HCT116 (cell line): ENCODE results near the gene DNM3. TPM values are rescaled to one million over a fixed set of nuclear protein-coding genes. Genes with fewer than 3 reads are reported as not detected.

Experiments used
- ATAC-seq: fragments of 200-7000 bp; cut with Tn5 transposase; 2 replicates; pipeline ENCODE4 v1.9.1; 2020; ENCODE audit warnings: mild to moderate bottlenecking, moderate library complexity
- BruUV-seq: library from RNA; stranded (reverse); fragments of 400-500 nt; replicated peaks from 2 replicates; lab custom pipeline; 2021; lab: Mats Ljungman, UMichigan
- CTCF ChIA-PET: fragments of 300-600 bp; sonication (Branson Sonifier 250); formaldehyde crosslinking; loops from one replicate; lab custom pipeline; 2021; ENCODE audit warnings: antibody characterized with exemption; lab: Charles Lee
- POLR2A ChIA-PET: fragments of 300-600, 350-600 bp; sonication (Branson Sonifier 250); formaldehyde crosslinking; loops from one replicate; lab custom pipeline; 2021; ENCODE audit warnings: antibody characterized with exemption; lab: Charles Lee
- RAD21 ChIA-PET, 2 experiments: fragments of 300-600 bp; sonication (Branson Sonifier 250); formaldehyde crosslinking; loops; one replicate each; lab custom pipeline; 2023; ENCODE audit warnings: low total read pairs in 2 of 2; ENCODE audit not compliant: uncharacterized antibody in 2 of 2, unreplicated experiment in 2 of 2, low non-redundant PET in 1 of 2; lab: Charles Lee
- DNase-seq: peaks from one replicate; pipeline ENCODE4 v3.0.0-alpha.2; 2010; ENCODE audit warnings: low read depth, low spot score
- H2AFZ ChIP-seq: fragments of 200-600 bp; shearing (Covaris generic), sonication (generic); 2 replicates; pipeline ENCODE4 v1.6.1; 2017; ENCODE audit warnings: low read depth, mixed run types, mixed read lengths, antibody characterized with exemption, low read length; ENCODE audit not compliant: poor library complexity, severe bottlenecking
- H3K27ac ChIP-seq: 2 replicates; pipeline ENCODE4 v1.5.1; 2012; ENCODE audit warnings: low read depth, low read length
- H3K27me3 ChIP-seq: fragments of 200-600 bp; sonication (generic); 2 replicates; pipeline ENCODE4 v1.6.1; 2016; ENCODE audit warnings: mixed run types, low read length, mixed read lengths; ENCODE audit not compliant: insufficient read depth
- H3K36me3 ChIP-seq, 2 experiments: fragments of 200-500 bp in 1 of 2; fragments of 200-600 bp in 1 of 2; sonication (Bioruptor generic) in 1 of 2; sonication (generic) in 1 of 2; 2 replicates each; pipeline versions ENCODE4 v1.5.1 to v1.6.1; 2014 to 2016; ENCODE audit warnings: low read length in 2 of 2, inconsistent platforms in 1 of 2, mixed read lengths in 1 of 2, mixed run types in 1 of 2; ENCODE audit not compliant: insufficient read depth in 2 of 2, control insufficient read depth in 1 of 2
- H3K4me1 ChIP-seq, 2 experiments: fragments of 200-600 bp in 1 of 2; sonication (generic) in 1 of 2; 2 replicates each; pipeline versions ENCODE4 v1.5.1 to v1.6.1; 2012 to 2017; ENCODE audit warnings: low read length in 2 of 2, inconsistent platforms in 1 of 2, mild to moderate bottlenecking in 1 of 2, mixed read lengths in 1 of 2, mixed run types in 1 of 2, moderate library complexity in 1 of 2; ENCODE audit not compliant: insufficient read depth in 2 of 2, control insufficient read depth in 1 of 2
- H3K4me2 ChIP-seq: fragments of 200-600 bp; sonication (generic); 2 replicates; pipeline ENCODE4 v1.6.1; 2017; ENCODE audit warnings: mixed run types, low read length, mixed read lengths
- H3K4me3 ChIP-seq, 2 experiments: fragments of 200-600 bp in 1 of 2; sonication (generic) in 1 of 2; replicated peaks in 1 of 2; 2 replicates each; pipeline ENCODE4 v1.5.1; 2011 to 2016; ENCODE audit warnings: low read length in 2 of 2, control low read depth in 1 of 2, low read depth in 1 of 2, mild to moderate bottlenecking in 1 of 2, mixed read lengths in 1 of 2, mixed run types in 1 of 2
- H3K79me2 ChIP-seq: fragments of 200-600 bp; sonication (generic); 2 replicates; pipeline ENCODE4 v1.6.1; 2017; ENCODE audit warnings: mild to moderate bottlenecking, mixed run types, low read length, moderate library complexity, mixed read lengths; ENCODE audit not compliant: insufficient read depth
- H3K9ac ChIP-seq: fragments of 200-600 bp; sonication (generic); 2 replicates; pipeline ENCODE4 v1.6.1; 2016; ENCODE audit warnings: low read length, mixed read lengths
- H3K9me2 ChIP-seq: fragments of 200-600 bp; sonication (generic), shearing (Covaris generic); 2 replicates; pipeline ENCODE4 v1.6.1; 2017; ENCODE audit warnings: mixed run types, mild to moderate bottlenecking, moderate library complexity; ENCODE audit not compliant: insufficient read depth
- H3K9me3 ChIP-seq, 2 experiments: fragments of 200-500 bp in 1 of 2; fragments of 200-600 bp in 1 of 2; sonication (Bioruptor generic) in 1 of 2; sonication (generic) in 1 of 2; 2 replicates each; pipeline ENCODE4 v1.6.1; 2014 to 2017; ENCODE audit warnings: low read length in 2 of 2, mixed read lengths in 2 of 2, inconsistent platforms in 1 of 2, low read depth in 1 of 2, mild to moderate bottlenecking in 1 of 2, mixed run types in 1 of 2, moderate library complexity in 1 of 2; ENCODE audit not compliant: control insufficient read depth in 1 of 2, insufficient read depth in 1 of 2
- H4K20me1 ChIP-seq: fragments of 200-600 bp; sonication (generic), shearing (Covaris generic); 2 replicates; pipeline ENCODE4 v1.6.1; 2017; ENCODE audit warnings: mixed run types, mild to moderate bottlenecking, moderate library complexity; ENCODE audit not compliant: insufficient read depth
- CEBPB ChIP-seq: IDR thresholded peaks from 2 replicates; pipeline ENCODE4 v1.6.1; 2012; ENCODE audit warnings: low read depth
- ELF1 ChIP-seq: IDR thresholded peaks from 2 replicates; pipeline ENCODE4 v1.6.1; 2012; ENCODE audit warnings: low read depth, borderline replicate concordance
- EZH2 ChIP-seq: fragments of 200-600 bp; sonication (generic); IDR thresholded peaks from 2 replicates; pipeline ENCODE4 v1.6.1; 2017; ENCODE audit warnings: antibody characterized with exemption, mixed run types
- EZH2phosphoT487 ChIP-seq: fragments of 200-600 bp; IDR thresholded peaks from 2 replicates; pipeline ENCODE4 v1.6.1; 2018; ENCODE audit warnings: antibody characterized with exemption, borderline replicate concordance
- RAD21 ChIP-seq: IDR thresholded peaks from 2 replicates; pipeline ENCODE4 v1.6.1; 2012; ENCODE audit warnings: low read depth, mild to moderate bottlenecking
- SIN3A ChIP-seq: IDR thresholded peaks from 2 replicates; pipeline ENCODE4 v1.6.1; 2012; ENCODE audit warnings: low read depth
- SP1 ChIP-seq: IDR thresholded peaks from 2 replicates; pipeline ENCODE4 v1.6.1; 2012; ENCODE audit warnings: low read depth
- SRF ChIP-seq: IDR thresholded peaks from 2 replicates; pipeline ENCODE4 v1.6.1; 2012; ENCODE audit warnings: low read depth
- ZFX ChIP-seq: fragments of 450-650 bp; IDR thresholded peaks from 2 replicates; pipeline ENCODE4 v1.6.1; 2017
- intact Hi-C: fragments of 100-400 bp; cut with micrococcal nuclease; formaldehyde crosslinking; loops from 2 replicates; pipeline ENCODE4 v1.10.0; 2022
- total RNA-seq: library from RNA; stranded (reverse); gene quantifications from one replicate; pipeline ENCODE4 v1.2.1, GENCODE V29; 2021; ENCODE audit not compliant: unreplicated experiment
- TF ChIP-seq, protein P1 (sequence below): IDR thresholded peaks from 2 replicates; pipeline ENCODE4 v1.6.1; 2012

The DNM3 gene
- total RNA-seq, 1 experiment from 2014 or later: 3.1 TPM

DNA sequence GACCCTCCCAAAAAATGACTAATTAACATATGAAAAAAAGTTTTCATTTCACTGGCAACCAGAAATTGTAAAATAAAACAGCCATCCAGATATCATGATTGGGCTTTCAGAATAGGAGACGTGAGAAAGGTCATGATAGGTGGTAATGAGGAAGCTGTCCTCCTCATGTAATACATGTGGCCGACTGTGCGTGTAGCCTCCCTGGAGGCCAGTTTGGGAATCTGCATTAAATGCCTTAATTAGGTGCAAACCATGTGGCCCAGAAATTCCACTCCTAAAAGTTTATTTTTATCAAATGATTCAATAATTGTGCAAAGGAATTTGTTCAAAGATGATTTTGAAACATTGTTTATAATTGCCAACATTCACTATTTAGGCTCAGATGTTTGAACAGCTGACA lies 451.5 kb downstream of the DNM3 start:
- RAD21 ChIA-PET: no interaction called here
- intact Hi-C loops: no loop called here
- Histone ChIP-seq H3K36me3 (no peaks in the 10 kb centered on the region), H3K9me2 (no peaks in the 10 kb centered on the region), H3K4me1 (no peaks in the 10 kb centered on the region), H3K79me2 (no peaks in the 10 kb centered on the region), H4K20me1 (no peaks in the 10 kb centered on the region)
- no peak for DNase-seq
- no TSS peak for BruUV-seq
- POLR2A ChIA-PET: no interaction called here
- CTCF ChIA-PET: no interaction called here
- TF ChIP-seq, protein P1, sequence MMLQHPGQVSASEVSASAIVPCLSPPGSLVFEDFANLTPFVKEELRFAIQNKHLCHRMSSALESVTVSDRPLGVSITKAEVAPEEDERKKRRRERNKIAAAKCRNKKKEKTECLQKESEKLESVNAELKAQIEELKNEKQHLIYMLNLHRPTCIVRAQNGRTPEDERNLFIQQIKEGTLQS: no peak
- TF ChIP-seq SRF (no peak), SIN3A (no peak)
- TF ChIP-seq, all 23 proteins: peak for 0
- Histone ChIP-seq H3K27ac (no peak overlapping the region), H3K9me3 (no peaks in the 10 kb centered on the region), H3K27me3 (no peaks in the 10 kb centered on the region), H2AFZ (no peak overlapping the region), H3K4me3 (no peak overlapping the region), H3K9ac (no peak overlapping the region), H3K4me2 (no peak overlapping the region)
- no peak for ATAC-seq

DNA sequence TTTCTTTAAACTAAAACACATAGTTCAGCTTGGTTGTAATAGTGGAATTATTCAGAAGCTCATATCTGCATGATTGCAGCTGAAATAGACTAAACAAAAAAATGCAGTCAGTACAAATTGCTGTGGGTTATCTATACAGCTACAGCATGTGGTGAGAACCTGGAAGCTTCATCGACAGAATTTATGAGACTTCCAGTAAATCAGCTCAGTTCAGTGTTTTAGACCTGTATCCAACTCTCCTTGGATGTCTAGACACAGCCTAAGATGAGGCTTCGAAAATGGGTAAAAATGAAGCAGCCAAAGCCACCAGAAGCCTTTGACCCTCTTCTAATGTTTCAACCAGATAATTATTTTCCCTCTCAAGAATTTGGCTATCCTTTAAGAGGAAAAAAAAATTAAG lies 452.1 kb downstream of the DNM3 start:
- Histone ChIP-seq H3K4me2 (no peak overlapping the region), H3K4me1 (no peaks in the 10 kb centered on the region), H3K9me3 (no peaks in the 10 kb centered on the region), H3K9me2 (no peaks in the 10 kb centered on the region), H3K4me3 (no peak overlapping the region), H3K79me2 (no peaks in the 10 kb centered on the region), H3K36me3 (no peaks in the 10 kb centered on the region), H3K27me3 (no peaks in the 10 kb centered on the region), H4K20me1 (no peaks in the 10 kb centered on the region), H2AFZ (no peak overlapping the region), H3K9ac (no peak overlapping the region), H3K27ac (no peak overlapping the region)
- no peak for TF ChIP-seq ELF1
- TF ChIP-seq EZH2phosphoT487: no peak
- no peak for TF ChIP-seq EZH2
- TF ChIP-seq RAD21: no peak
- no peak for TF ChIP-seq SIN3A
- no peak for TF ChIP-seq ZFX
- TF ChIP-seq SP1: no peak
- no peak for TF ChIP-seq CEBPB
- no TSS peak for BruUV-seq
- intact Hi-C loops: no loop called here
- RAD21 ChIA-PET: no interaction called here
- ATAC-seq (no peak), DNase-seq (no peak)
- CTCF ChIA-PET: no interaction called here
- POLR2A ChIA-PET: no interaction called here
